GM10248 (cell line): ENCODE data around the gene ZNF423.

ENCODE experiments used
- CTCF ChIA-PET: fragments of 300-600 bp; sonication (Branson Sonifier 250); formaldehyde crosslinking; extraction: SDS; loops from one replicate; lab custom pipeline; 2021; ENCODE audit warnings: antibody characterized with exemption; lab: Yijun Ruan, JAX
- POLR2A ChIA-PET: fragments of 350-650 bp; sonication (Branson Sonifier 250); formaldehyde crosslinking; extraction: SDS; loops from one replicate; lab custom pipeline; 2020; ENCODE audit warnings: antibody characterized with exemption; lab: Yijun Ruan, JAX
- DNase-seq: peaks from one replicate; pipeline ENCODE4 v3.0.0; 2012; ENCODE audit errors: extremely low spot score
- TF ChIP-seq, protein P1 (sequence below): IDR thresholded peaks from 2 replicates; pipeline ENCODE4 v1.5.1; 2012; ENCODE audit warnings: mild to moderate bottlenecking, low read depth; ENCODE audit errors: extremely low read depth, missing control alignments, control extremely low read depth

ZNF423 gene

DNA sequence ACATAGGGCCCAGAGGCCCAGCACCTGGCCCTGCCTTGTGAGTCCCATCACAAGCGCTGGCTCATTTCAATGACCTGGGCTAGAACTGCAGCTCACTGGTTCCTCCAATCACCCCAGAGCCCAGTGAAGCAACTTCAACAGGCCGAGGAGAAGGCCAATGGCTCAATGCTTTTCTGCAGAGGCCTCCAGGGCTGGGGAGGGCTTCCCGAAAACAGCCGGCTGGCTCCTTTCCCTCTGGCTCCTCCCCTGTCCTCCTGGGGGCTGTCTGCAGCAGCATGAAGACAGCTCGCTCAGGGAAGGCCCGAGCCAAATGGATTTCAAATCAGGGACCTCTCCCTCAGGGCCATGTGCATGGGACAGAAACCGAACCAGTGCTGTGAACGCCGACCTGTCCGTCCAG, 121.6 kb downstream of the ZNF423 start:
- ChIA-PET POLR2A (interaction anchor here (0.6 kb wide), 1 partner anchor 357 kb away, joined by 7 read pairs; no protein-coding TSS in a partner anchor), CTCF (interaction anchor here (0.7 kb wide), 1 partner anchor 23 kb away, joined by 3 read pairs; no protein-coding TSS in a partner anchor)
- no peak for DNase-seq
- TF ChIP-seq, protein P1, sequence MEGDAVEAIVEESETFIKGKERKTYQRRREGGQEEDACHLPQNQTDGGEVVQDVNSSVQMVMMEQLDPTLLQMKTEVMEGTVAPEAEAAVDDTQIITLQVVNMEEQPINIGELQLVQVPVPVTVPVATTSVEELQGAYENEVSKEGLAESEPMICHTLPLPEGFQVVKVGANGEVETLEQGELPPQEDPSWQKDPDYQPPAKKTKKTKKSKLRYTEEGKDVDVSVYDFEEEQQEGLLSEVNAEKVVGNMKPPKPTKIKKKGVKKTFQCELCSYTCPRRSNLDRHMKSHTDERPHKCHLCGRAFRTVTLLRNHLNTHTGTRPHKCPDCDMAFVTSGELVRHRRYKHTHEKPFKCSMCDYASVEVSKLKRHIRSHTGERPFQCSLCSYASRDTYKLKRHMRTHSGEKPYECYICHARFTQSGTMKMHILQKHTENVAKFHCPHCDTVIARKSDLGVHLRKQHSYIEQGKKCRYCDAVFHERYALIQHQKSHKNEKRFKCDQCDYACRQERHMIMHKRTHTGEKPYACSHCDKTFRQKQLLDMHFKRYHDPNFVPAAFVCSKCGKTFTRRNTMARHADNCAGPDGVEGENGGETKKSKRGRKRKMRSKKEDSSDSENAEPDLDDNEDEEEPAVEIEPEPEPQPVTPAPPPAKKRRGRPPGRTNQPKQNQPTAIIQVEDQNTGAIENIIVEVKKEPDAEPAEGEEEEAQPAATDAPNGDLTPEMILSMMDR = no peak

DNA sequence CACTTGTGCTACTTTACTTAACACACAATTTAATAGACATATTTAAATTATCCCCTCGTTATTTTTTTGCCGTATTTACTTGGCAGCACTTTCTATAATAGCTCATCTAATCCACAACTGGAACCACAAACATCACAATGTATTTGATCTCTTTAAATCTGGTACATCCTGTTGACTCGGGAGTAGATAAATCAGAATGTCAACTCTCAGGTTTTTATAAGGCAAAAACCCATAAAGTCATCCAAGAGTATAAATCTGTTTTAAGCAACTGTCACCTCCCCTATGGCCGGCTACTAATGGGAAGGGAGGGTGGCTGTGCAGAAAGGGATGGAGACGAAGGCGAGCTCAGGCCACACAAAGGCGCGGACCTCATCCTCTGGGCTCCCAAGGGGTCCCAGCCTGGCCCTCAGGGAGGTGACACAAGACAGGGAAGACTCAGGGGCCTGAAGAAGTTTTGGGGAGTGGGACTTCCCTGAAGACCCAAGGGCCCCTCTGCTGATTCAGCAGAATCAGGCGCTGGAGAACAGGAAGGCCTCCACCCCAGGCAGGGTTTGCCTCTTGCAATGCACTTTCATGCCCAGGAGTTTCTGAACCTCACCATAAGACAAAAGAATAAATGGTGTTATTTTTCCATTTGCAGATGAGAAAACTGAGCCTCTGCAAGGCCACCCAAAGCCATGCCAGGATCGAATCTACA, 122.5 kb downstream of the ZNF423 start:
- CTCF ChIA-PET = no interaction called here

DNA sequence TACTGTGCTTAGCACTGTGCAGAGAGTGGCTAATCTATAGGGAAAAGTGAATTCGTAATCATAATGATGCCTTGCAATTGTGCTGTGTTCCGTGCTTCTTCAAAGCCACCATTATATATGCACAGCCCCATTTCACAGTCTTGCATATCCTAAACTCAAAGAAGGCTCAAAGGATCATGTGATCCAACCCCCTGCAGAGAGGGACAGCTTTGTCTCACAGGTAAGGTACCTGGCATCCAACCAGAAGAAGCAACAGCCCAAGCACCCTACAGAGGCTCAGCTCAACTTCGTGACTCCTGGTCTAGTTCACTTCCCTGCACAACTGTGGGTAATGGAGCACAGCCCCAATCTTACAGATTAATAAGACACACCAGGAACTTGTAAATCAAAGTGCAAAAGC, 124.0 kb downstream of the ZNF423 start:
- no peak for DNase-seq
- TF ChIP-seq, protein P1 = no peak
- POLR2A ChIA-PET = no interaction called here
- CTCF ChIA-PET = no interaction called here

More for the DNA sequence above, 122.5 kb downstream of the ZNF423 start:
- TF ChIP-seq, protein P1 = no peak
- DNase-seq = no peak
- POLR2A ChIA-PET = no interaction called here

DNA sequence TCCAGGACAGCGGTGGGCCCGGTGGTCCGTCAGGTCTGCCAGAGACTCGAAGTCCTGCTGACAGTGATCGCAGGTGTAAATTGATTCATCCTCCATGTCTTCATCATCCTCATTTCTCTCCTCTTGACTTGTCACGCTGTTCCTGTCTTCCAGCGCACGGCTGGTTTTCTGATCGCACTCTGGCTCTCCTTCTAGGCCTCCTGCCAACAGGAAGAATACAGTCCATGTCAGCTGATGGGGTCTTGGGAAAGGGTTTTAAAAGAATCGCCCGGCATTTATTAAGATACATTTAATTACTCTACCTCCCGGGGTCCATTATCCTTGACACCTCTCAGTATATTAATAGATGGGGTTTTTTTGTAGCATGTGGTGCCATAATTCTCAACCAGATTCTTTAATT, 125.1 kb downstream of the ZNF423 start:
- no peak for DNase-seq
- ChIA-PET CTCF (interaction anchor here (1.7 kb wide), 1 partner anchor 9 kb away, joined by 4 read pairs; no protein-coding TSS in a partner anchor), POLR2A (no interaction called here)

DNA sequence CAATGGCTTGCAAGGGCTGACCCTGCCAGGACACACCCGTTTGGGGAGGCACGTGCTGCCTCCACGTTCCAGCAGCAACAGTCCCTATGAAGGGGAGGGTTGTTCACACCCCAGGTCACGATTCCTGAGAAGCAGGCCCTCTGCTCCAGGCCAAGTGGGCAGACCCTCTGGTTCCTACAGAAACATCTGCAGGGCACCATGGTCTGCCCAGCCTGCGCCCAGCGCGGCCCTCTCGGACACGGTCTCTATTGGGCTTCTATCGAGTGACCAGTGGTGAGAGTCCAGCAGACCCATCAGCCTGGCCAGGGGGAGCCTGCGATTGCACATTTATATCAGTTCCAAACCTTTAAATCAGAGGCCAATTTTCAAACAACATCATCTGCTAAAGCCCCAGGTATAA, 128.3 kb downstream of the ZNF423 start:
- ChIA-PET POLR2A (no interaction called here), CTCF (no interaction called here)
- no peak for DNase-seq
- TF ChIP-seq, protein P1 = no peak

More for the DNA sequence above, 125.1 kb downstream of the ZNF423 start:
- TF ChIP-seq, protein P1 = no peak

DNA sequence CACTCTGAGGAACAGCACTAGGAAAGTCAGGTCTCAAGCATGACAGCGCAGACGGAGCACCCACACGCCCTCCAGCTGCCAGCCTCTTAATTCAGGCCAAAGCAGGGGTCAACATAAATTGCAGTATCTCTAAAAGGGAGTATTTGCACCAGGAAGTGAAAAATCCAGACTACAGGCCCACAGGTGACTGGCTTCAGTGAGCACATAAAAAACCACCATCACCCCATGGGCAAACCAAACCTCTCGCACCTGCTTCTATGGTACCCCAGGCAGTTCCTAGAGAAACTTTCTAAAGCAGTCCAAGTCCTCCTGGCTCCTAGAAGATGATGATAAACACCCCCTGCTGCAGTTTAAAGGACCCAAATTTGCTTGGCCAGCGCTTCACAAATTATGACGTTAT, 129.8 kb downstream of the ZNF423 start:
- TF ChIP-seq, protein P1 = no peak
- ChIA-PET CTCF (no interaction called here), POLR2A (no interaction called here)
- no peak for DNase-seq
